ENCODE data around the gene GEN1.
"Not testable (repeated sequence)": the region's sequence is repeated elsewhere in the genome, so short reads cannot be mapped to it uniquely, and the experiment has no call there.

GEN1 gene

DNA sequence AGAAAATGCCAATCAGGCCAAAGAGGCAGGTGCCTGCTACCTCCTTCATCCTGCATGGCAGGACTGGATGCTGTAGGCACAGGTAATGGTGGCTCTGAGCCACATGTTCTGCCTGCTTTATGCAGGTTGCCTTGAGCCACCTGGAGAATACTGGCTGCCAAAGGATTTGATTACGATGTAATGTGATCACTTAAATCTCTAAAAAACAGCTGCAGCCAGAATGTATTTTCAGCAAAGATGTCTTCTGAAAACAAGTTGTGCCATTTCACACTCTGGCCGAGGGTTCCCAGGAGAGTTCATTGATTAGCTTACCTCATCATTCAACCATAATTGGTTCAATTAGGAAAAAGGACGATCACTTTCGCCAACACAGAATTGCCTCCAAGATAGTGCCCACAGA, 44.4 kb downstream of the GEN1 start:
- FAIRE-seq = no peak

DNA sequence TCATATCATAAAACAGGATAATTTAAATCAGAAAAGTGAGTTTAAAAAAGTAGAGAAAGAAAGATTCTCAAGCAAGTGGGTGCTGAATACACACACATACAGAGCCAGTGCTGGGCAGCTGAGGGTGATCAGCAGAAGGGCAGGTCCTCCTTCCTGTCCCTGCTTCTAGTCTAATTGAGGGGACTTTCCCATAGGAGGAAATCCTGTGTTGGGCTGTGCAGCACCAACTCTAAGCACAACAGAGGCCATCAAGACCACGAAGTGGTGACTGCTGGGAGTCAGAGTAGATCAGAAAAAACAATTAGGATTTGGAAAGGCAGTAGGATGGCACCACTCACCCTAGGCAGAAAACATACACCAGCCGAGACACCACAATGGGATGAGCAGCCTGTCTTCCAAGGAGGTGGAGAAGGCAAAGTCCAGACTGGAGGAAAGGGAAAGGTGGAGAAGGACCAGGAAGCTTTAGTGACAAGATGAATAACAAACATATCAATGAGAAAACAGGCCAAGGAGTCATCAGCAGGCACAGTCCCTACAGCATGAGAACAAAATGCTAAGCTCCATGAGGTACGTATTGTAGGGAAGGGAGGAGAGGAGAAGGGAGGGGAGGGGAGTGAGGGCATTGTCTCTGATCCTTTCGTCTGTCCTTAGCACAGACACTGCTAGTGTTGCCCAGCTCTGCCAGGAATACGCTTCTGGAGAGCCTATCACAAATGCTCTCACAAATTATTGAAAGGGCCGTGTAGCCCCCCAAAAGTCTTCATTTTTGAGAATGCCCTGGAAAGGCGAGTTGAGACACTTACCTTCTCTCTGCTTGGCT, 45.6 kb downstream of the GEN1 start:
- no peak for FAIRE-seq

DNA sequence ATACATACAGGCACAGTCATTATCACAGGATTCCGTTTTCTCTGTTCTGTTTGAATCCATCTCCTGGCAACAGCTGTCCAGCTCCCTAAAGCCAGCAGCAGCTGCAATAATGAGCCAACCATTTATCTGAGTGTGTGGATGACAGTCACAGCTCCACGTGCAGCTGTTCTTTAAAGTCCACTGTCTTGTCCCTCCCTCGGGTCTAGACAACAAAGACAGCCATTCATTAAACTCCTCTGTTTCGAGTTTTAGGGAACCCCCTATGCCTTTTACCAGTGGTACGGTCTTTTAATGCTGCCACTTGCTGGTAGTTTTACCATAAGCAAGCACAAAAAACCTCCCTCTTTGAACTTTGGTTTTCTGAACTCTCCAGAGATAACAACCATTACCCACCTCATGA, 46.3 kb downstream of the GEN1 start:
- no peak for FAIRE-seq

DNA sequence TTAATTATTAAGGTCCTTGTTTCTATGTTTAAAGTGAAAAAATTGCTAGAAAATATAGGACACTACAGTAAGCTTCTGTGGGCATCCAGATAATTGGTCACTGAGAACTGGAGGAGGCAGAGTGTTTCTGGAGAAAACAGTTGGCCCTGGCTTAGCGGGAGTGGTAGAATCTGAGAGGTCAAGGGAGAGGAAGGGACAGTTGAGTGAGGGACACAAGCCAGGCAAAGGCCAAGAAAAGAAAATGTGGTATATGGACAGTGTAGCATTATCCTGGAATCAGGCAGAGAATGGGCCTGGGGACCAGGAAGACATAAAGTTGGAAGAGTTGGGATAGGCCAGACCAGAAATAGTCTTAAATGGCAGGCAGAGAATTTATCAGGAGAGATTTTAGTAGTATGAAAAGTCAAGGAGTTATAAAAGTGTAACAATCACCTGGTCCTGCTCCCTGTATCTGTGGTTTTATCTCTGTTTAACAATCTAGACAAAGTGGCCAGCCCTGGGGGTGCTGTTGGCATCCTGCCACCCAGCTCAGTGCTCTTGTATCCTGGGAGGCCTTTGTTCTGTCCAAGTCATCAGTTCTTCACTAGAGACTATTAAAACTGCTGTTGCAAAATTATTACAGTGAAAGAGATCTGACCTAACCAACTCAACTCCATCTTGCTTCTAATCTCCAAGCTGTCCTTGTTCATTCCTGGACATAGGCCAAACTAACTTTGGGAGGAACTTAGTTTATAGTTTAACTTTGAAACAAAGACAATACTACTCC, 46.9 kb downstream of the GEN1 start:
- FAIRE-seq = no peak

DNA sequence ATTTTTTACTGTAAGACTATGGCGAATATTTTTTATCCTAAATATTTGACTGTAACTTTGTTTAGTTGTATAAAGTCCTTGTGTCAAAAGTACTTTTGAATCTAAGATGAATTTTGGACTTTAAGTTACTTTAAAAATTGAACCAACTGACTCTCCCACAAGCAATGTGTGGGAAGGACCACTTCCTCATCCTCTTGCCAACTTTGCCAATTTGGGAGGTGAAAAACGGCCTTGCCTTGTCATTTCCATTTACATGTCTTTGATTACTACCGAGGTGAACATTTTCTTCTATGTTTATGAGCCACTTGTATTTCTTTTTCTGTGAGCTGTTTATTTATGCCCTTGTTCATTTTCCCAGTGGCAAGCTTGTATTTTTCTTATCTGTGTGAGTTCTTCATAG, 49.6 kb downstream of the GEN1 start:
- FAIRE-seq = no peak

DNA sequence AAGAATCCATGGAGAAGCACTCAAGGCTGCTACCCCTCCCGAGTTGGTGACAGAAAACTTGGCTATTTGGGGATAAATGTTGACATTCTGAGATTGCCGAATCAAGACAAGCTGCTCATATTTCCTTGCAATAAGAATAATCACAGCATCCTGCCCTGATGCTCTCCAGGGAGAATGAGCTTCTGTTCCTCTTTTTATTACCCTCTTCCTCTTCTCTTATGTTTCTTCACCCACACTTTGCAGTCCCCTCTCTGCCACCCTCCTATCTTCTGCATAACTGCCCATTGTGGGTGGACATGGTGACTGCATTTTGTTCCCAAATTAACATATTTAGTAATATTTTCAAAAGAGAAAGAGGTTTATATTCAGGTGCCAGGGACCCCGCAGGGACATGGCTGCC, 50.4 kb downstream of the GEN1 start:
- no peak for FAIRE-seq

DNA sequence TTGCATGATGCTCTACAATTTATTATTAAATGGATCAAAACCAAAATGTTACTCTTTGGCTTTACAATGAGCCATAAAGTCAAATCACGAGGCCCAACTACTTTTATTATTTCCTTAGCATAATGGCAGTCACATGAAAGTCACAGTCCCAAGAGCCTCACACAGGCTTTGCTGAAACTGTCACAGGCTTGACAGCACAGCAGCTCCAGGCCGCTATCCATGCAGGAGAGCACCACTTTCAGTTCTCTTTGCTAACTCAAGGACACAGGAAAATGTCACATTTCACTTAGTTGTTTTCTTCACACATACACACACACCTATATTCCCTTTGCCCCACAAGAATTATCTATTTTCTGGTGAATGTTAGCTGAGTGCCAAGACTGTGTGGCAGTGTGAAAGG, 51.2 kb downstream of the GEN1 start:
- FAIRE-seq = no peak

DNA sequence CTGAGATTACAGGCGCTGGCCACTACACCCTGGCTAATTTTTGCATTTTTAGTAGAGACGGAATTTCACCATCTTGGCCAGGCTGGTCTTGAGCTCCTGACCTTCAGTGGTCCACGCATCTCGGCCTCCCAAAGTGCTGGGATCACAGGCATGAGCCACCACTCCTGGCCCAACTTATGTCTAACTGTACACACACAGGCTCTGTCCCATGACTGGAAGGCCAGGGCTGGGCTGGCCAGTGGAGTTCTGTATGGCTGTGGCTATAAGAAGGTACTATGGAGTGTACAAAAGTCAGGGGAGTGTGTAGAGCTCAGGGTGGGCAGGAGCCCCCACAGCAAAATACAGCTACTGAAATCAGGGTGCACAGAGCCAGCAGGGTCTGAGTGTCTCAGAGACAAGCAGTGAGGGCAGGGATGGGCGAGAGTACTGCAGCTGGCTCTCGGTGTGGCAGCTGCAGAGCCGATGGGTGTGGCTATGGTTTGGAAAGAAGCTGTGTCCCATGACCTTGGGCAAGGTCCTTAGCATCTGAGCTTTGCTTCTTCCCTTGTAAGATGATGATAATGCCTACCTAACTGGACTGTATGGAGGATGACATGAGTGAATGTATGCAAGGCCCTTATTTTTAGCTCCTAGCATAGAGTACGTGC, 51.9 kb downstream of the GEN1 start:
- no peak for FAIRE-seq

DNA sequence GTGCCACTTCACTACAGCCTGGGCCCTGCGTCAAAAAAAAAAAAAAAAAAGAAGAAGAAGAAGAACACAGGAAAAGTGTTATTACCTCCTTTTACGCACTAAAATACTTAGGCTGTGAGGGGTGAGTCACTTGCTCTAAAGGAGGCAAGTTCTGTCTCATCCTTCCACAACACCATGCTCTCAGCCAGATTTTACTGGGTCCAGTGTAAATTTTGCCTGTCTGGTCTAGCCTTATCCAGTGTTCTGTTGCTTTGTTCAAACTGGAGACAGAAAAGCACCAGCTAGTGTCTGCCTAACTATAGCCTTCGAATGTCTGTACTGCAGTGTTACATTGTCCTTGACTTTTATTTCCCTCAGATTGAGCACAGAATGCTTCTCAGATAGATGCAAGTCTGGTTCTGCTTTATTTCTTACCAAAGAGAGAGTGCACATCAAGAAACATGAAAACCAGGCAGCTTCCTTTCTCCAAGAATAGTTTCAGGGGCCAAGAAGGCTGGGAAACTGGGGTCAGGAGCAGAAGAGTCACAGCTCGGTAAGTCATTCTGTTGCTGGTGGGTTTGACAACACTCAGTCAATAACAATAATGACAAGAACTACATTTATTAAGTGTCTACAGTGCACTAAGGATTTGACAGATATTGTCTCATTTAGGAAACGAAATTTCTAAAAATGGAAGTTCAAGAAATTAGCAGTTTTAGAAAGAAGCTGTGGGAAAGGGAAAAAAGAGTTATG, 59.2 kb downstream of the GEN1 start:
- FAIRE-seq = no peak

DNA sequence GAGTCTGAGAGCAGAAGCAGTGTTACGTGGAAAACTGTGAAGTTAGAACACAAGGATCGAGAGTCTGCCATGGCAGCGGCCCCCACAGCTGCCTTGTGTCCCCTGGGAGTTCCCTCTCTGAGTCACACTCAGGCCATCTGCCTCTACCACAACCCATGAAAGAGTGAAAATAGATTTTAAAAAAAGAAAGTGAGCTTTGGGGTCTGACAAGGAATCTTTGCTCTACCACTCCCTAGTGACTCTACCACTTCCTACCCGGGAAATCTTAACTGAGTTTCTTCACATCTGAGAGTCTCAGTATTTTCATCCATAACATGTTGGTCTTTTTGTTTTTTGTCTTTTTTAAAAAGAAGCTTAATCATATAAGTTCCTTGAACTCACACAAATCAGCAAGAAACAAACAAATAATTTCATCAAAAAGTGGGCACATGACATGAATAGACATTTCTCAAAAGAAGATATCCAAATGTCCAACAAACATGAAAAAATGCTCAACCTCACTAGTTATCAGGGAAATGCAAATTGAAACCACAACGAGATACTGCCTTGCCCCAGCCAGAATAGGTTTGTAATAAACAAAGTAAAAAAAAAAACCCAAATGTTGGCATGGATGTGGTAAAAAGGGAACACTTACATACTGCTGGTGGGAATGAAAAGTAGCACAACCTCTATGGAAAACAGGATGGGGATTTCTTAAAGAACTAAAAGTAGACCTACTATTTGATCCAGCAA, 60.0 kb downstream of the GEN1 start:
- no peak for FAIRE-seq

DNA sequence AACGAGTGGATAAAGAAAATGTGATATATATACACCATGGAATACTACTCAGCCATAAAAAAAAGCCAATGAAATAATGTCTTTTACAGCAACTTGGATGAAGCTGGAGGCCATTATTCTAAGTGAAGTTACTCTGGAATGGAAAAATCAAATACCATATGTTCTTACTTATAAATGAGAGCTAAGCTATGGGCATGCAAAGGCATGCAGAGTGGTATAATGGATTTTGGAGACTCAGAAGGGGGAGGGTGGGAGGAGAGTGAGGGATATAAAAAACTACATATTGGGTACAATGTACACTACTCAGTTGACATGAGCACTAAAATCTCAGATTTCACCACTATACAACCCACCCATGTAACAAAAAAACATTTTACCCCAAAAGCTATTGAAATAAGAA, 60.7 kb downstream of the GEN1 start:
- FAIRE-seq = no peak

DNA sequence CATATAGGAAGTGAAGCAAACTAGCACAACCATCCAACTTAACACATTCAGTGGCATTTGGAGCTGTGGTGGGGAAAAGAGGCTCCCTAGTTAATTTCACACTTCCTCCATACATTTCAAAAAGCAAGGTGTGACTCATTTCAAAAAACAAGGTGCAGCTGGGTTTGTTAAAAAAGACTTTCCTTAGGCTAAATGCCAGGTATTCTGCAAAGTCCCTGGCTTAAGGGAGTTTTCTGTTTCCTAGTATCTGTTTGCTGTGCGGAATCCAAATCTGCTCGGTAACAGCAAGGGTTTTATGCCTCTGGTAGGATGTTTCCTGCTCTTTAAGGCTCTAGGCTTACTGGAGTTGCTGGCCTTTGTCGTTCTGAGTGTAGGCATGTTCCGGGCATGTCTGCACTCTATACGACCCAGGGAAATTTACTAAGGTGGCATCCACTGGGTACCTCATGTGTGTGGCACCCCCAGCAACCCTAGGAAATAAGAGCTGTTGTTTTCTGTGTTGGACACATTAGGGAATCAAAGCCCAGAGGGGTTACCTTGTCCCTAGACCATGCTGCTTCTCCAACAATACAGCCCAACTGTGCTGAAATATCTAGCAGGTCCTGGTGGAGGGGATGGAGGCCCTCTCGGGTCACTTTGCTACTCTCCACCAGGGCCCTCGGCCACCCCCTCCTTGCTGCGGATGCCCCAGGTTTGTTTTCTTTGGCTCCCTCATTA, 61.7 kb downstream of the GEN1 start:
- FAIRE-seq = no peak

DNA sequence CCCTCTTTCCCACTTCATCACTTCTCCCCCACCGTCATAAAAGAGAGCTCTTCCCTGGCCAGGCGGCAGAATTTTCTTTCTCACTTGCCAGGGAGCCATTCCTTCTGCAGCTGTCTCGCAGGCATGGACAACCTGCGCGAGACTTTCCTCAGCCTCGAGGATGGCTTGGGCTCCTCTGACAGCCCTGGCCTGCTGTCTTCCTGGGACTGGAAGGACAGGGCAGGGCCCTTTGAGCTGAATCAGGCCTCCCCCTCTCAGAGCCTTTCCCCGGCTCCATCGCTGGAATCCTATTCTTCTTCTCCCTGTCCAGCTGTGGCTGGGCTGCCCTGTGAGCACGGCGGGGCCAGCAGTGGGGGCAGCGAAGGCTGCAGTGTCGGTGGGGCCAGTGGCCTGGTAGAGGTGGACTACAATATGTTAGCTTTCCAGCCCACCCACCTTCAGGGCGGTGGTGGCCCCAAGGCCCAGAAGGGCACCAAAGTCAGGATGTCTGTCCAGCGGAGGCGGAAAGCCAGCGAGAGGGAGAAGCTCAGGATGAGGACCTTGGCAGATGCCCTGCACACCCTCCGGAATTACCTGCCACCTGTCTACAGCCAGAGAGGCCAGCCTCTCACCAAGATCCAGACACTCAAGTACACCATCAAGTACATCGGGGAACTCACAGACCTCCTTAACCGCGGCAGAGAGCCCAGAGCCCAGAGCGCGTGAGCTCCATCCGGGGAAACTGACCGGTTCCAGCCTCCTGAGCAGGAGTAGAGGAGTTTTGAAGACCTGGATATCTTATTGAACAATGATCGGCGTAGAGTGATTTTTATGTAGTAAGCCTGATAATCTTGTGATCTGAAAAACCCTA, 62.7 kb downstream of the GEN1 start, which contains the start of gene MSGN1:
TSS of gene MSGN1 (plus strand) at position 65 of the 850 bp plus-strand sequence. CDS start at position 124, 59 bp downstream.
- FAIRE-seq = no peak

DNA sequence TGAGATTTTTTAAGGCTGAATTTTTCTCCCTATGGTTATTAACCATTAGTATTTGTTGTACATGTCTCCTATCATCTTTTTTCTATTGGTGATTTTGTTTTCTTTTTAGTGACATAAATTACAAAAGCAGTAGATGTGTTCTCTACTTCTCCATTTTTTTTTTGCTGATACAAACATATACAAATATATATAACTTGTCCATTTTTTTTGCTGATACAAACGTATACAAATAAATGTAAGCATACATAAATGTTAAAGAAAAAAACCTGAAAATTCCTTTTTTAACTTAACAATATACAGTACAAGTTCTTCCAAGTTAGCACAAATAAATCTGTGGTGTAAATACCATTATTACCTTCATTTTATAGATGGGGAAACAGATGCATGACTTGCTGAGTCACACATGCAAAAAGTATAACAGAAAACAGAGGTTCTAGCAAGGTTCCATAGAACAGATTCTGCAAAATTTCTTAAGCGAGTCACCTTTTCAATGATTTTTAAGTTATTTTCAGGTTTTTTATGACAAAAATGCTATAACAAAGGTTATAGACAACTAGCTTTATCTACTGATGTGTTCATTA, 64.4 kb downstream of the GEN1 start:
- peak; percentile 58 for FAIRE-seq

DNA sequence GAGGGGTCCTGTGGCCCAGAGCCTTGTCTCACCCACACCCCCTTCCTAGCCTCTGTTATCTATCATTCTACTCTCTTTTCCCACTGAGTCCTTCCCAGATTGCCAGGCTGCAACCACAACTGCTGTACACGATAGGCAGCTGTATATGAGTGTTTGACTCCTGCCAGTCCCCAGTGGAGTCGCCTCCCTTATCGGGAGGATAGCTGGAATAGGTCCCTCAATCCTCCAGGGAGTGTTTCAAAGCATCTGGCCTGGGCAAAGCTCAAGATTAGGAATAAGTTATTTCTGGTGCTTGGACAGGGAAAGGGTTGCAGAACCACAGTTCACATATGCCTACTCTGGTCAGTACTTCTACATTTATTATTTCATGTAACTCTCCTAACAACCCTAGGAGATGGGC, 67.1 kb downstream of the GEN1 start:
- no peak for FAIRE-seq

DNA sequence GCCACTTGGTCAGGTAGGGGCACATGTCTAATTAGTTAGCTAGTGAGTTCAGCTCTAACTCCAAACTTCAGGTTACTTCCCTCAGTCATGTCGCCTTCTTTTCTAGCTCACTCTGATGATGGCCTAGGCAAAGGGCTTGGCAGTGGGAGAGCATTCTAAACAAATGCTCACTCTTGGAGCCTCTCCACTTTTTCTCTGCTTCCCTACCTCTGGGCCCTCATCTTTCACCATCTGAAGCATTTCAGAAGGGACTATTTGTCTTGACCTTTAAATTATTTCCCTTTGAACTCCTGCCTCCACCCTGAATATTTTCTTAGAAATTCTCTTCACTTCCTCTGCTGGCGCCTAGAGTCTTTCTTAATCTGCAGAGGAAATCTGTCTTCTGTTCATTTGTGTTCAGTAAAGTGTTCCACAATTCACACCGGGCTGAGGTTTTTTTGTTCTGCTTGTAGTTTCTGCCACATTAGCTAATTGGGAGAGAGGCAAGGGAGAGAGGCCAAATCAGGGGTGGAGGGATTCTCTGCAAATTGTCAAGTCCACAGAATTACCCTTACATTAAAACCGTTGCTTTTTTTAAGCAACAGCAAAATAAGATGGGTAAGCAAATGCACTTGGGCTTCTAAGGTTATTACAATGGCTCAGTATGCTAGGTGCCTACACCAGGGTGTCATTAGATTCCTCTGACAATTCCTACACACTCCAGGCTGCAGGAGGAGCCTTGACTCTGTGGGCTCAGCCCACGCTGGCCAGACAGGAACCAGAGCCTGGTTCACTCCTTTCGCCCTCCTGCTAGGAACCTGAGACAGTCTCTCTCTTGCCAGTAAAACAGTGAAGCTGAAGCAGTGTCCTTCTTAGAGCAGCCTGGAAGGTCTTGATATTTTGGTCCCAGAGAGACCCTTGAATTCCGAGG, 67.9 kb downstream of the GEN1 start:
- FAIRE-seq = no peak

DNA sequence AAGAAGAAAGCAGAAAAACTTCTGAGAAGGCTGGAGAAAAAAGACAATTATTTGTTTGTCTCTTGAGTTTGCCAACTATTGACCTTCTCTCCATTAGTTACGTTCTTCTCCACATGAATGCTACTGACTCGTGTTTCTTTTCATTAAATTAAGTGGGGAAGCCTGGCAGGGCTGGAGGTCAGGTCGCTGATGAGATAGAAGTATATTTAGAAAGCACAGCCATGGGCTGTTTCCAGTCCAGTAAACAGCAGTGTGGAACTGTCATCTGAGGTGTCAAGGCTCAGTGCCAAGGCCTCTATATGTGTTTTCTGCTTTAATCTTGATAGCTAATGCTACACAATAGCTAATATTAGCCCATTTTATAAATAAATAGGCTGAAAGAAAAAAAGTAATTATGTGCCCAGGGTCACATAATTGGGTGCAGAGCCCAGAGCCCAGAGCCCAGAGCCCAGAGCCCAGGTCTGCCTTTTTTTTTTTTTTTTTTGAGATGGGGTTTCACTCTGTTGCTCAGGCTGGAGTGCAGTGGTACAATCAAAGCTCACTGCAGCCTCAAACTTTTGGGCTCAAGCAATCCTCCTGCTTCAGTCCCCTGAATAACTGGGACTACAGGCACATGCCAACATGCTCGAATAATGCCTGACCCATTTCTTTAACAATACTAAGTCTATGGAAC, 68.6 kb downstream of the GEN1 start:
- FAIRE-seq = no peak

DNA sequence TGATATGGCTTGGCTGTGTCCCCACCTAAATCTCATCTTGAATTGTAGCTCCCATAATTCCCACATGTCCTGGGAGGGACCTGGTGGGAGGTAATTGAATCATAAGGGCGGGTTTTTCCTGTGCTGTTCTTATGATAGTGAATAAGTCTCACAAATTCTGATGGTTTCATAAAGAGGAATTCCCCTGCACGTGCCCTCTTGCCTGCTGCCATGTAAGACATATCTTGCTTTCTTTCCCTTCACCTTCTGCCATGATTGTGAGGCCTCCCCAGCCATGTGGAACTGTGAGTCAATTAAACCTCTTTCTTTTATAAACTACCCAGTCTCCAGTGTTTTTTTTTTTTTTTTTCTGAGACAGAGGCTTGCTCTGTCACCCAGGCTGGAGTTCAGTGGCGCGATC, 69.7 kb downstream of the GEN1 start:
- FAIRE-seq = not testable (repeated sequence)

Measured in colon (tissue), 2 donors.